Measurements from ENCODE around the gene RGCC.
"Not testable (repeated sequence)": the region's sequence is repeated elsewhere in the genome, so short reads cannot be mapped to it uniquely, and the experiment has no call there.

Gene RGCC

DNA sequence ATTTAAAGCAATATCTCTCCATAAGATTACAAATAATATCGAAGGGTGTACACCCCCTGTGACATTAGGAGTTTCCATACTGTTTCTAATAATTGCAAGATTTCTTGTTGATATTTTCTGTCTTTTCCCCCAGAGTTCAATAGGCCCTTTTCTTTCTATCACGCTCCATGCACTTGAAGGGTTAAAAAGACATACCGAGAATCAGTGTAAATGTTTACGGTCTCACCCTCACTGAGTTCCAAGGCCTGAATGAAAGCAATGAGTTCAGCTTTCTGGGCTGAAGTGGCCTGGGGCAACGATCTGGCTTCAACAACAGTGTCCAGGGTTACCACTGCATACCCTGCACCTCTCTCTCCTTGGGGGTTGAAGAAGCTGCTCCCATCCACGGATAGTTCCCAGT, 36.0 kb upstream of the RGCC start:
- H3K4me1 ChIP-seq (ENCODE audit: control insufficient read depth, insufficient read depth, low read depth, low read length); H2BK12ac ChIP-seq (ENCODE audit: low read length in 2 of 2); H3K9me3 ChIP-seq (ENCODE audit: control insufficient read depth, low read length); H4K91ac ChIP-seq (ENCODE audit: low read length); H3K36me3 ChIP-seq (ENCODE audit: control insufficient read depth in 1 of 2, insufficient read depth in 2 of 2, low read depth in 1 of 2, low read length in 2 of 2); H3K27ac ChIP-seq (ENCODE audit: low read length, poor library complexity, severe bottlenecking); H3K18ac ChIP-seq (ENCODE audit: low read depth in 1 of 2, low read length in 2 of 2); H2AK5ac ChIP-seq (ENCODE audit: low read length, severe bottlenecking); H3K14ac ChIP-seq (ENCODE audit: low read length in 2 of 2); DNase-seq; H3K23ac ChIP-seq (ENCODE audit: low read length in 2 of 2); H2BK5ac ChIP-seq (ENCODE audit: low read depth, low read length, poor library complexity, severe bottlenecking); H4K8ac ChIP-seq (ENCODE audit: low read length); H3K27me3 ChIP-seq (ENCODE audit: control insufficient read depth in 1 of 2, insufficient read depth in 1 of 2, low read length in 2 of 2); H3K4ac ChIP-seq (ENCODE audit: low read depth in 1 of 2, low read length in 2 of 2); H3K4me2 ChIP-seq (ENCODE audit: low read length, poor library complexity, severe bottlenecking); H3K79me1 ChIP-seq (replicated peaks; ENCODE audit: low read length, poor library complexity, severe bottlenecking); H2AFZ ChIP-seq (ENCODE audit: low read depth, low read length); H3K9ac ChIP-seq (ENCODE audit: low read length); H2BK120ac ChIP-seq (ENCODE audit: low read depth, low read length); H3K4me3 ChIP-seq (ENCODE audit: insufficient read depth in 1 of 2, low read depth in 1 of 2, low read length in 2 of 2); H2BK15ac ChIP-seq (ENCODE audit: low read depth, poor library complexity, severe bottlenecking): not testable (repeated sequence)
- WGBS, result 53% methylated on average over 4 of the region's 6 CpGs

DNA sequence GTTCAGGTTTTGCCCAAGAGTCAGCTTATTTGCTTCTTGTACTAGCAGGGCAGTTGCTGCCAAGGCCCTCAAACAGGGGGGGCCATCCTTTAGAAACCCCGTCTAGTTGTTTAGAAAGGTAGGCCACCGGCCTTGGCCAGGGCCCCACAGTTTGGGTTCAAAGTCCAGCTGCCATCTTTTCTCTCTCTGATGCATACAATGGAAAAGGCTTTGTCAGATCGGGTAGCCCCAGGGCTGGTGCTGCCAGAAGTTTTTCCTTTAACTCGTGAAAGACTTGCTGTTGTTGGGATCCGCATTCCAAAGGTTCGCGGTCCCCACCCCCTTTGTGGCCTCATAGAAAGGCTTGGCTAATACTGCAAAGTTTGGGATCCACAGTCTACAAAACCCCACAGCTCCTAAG, 35.4 kb upstream of the RGCC start:
- not testable (repeated sequence) for DNase-seq; H3K27me3 ChIP-seq (ENCODE audit: control insufficient read depth in 1 of 2, insufficient read depth in 1 of 2, low read length in 2 of 2); H2AFZ ChIP-seq (ENCODE audit: low read depth, low read length); H3K4ac ChIP-seq (ENCODE audit: low read depth in 1 of 2, low read length in 2 of 2); H4K91ac ChIP-seq (ENCODE audit: low read length); H2BK15ac ChIP-seq (ENCODE audit: low read depth, poor library complexity, severe bottlenecking); H3K14ac ChIP-seq (ENCODE audit: low read length in 2 of 2); H3K18ac ChIP-seq (ENCODE audit: low read depth in 1 of 2, low read length in 2 of 2); H2AK5ac ChIP-seq (ENCODE audit: low read length, severe bottlenecking); H3K27ac ChIP-seq (ENCODE audit: low read length, poor library complexity, severe bottlenecking); H3K79me1 ChIP-seq (replicated peaks; ENCODE audit: low read length, poor library complexity, severe bottlenecking); H3K9me3 ChIP-seq (ENCODE audit: control insufficient read depth, low read length); H3K36me3 ChIP-seq (ENCODE audit: control insufficient read depth in 1 of 2, insufficient read depth in 2 of 2, low read depth in 1 of 2, low read length in 2 of 2); H3K9ac ChIP-seq (ENCODE audit: low read length); H3K4me2 ChIP-seq (ENCODE audit: low read length, poor library complexity, severe bottlenecking); H3K4me3 ChIP-seq (ENCODE audit: insufficient read depth in 1 of 2, low read depth in 1 of 2, low read length in 2 of 2); H2BK5ac ChIP-seq (ENCODE audit: low read depth, low read length, poor library complexity, severe bottlenecking); H2BK12ac ChIP-seq (ENCODE audit: low read length in 2 of 2); H3K4me1 ChIP-seq (ENCODE audit: control insufficient read depth, insufficient read depth, low read depth, low read length); H4K8ac ChIP-seq (ENCODE audit: low read length); H3K23ac ChIP-seq (ENCODE audit: low read length in 2 of 2); H2BK120ac ChIP-seq (ENCODE audit: low read depth, low read length)
- WGBS, result 68% methylated on average over 7 of the region's 7 CpGs

DNA sequence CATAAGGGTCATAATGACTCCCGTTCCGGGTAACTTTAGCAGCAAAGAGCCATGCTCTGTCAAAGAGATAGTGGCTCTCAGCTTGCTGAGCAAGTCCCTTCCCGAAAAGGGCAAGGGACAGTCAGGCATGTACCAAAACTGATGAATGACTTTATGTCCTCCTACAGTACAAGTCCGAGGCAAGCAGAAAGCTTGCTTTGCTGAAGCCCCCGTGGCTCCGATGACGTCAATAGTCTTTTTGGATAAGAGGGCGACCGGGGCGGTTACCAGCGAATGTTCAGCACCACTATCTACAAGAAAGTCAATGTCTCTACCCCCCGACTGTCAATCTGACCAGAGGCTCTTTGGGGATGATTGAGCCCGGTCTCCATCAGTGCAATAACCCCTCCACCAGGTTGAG, 34.1 kb upstream of the RGCC start:
- not testable (repeated sequence) for H3K23ac ChIP-seq (ENCODE audit: low read length in 2 of 2); H3K4me3 ChIP-seq (ENCODE audit: insufficient read depth in 1 of 2, low read depth in 1 of 2, low read length in 2 of 2); H2BK120ac ChIP-seq (ENCODE audit: low read depth, low read length); H3K4me2 ChIP-seq (ENCODE audit: low read length, poor library complexity, severe bottlenecking); H3K9ac ChIP-seq (ENCODE audit: low read length); H4K91ac ChIP-seq (ENCODE audit: low read length); H4K8ac ChIP-seq (ENCODE audit: low read length); H2AK5ac ChIP-seq (ENCODE audit: low read length, severe bottlenecking); H3K4ac ChIP-seq (ENCODE audit: low read depth in 1 of 2, low read length in 2 of 2); H3K27me3 ChIP-seq (ENCODE audit: control insufficient read depth in 1 of 2, insufficient read depth in 1 of 2, low read length in 2 of 2); H2BK15ac ChIP-seq (ENCODE audit: low read depth, poor library complexity, severe bottlenecking); H3K79me1 ChIP-seq (replicated peaks; ENCODE audit: low read length, poor library complexity, severe bottlenecking); H3K27ac ChIP-seq (ENCODE audit: low read length, poor library complexity, severe bottlenecking); H2BK5ac ChIP-seq (ENCODE audit: low read depth, low read length, poor library complexity, severe bottlenecking); H3K9me3 ChIP-seq (ENCODE audit: control insufficient read depth, low read length); H3K18ac ChIP-seq (ENCODE audit: low read depth in 1 of 2, low read length in 2 of 2); DNase-seq; H3K14ac ChIP-seq (ENCODE audit: low read length in 2 of 2); H3K4me1 ChIP-seq (ENCODE audit: control insufficient read depth, insufficient read depth, low read depth, low read length); H2BK12ac ChIP-seq (ENCODE audit: low read length in 2 of 2); H3K36me3 ChIP-seq (ENCODE audit: control insufficient read depth in 1 of 2, insufficient read depth in 2 of 2, low read depth in 1 of 2, low read length in 2 of 2); H2AFZ ChIP-seq (ENCODE audit: low read depth, low read length)
- 88% methylated on average over 13 of the region's 13 CpGs for WGBS

DNA sequence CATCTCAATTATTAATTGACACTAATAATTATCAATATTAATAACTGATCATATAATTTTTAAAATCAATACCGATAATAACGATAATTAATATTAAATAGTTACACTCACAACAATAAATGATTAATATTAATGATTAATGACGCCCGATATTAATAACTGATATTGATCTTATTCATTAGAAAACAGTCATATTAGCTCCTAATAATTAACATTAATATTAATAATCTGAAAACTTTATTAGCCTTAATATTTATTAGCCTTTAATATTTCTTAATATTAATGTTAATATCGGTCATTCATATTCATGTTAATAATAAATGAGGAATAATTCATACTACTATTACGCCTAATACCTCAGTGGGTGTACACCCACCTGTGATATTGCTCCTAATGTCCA, 32.7 kb upstream of the RGCC start:
- H3K79me1 ChIP-seq (replicated peaks; ENCODE audit: low read length, poor library complexity, severe bottlenecking); H3K9ac ChIP-seq (ENCODE audit: low read length); H3K36me3 ChIP-seq (ENCODE audit: control insufficient read depth in 1 of 2, insufficient read depth in 2 of 2, low read depth in 1 of 2, low read length in 2 of 2); H3K18ac ChIP-seq (ENCODE audit: low read depth in 1 of 2, low read length in 2 of 2); H4K91ac ChIP-seq (ENCODE audit: low read length); H2BK15ac ChIP-seq (ENCODE audit: low read depth, poor library complexity, severe bottlenecking); H2BK12ac ChIP-seq (ENCODE audit: low read length in 2 of 2); H2BK120ac ChIP-seq (ENCODE audit: low read depth, low read length); H2BK5ac ChIP-seq (ENCODE audit: low read depth, low read length, poor library complexity, severe bottlenecking); H3K4me3 ChIP-seq (ENCODE audit: insufficient read depth in 1 of 2, low read depth in 1 of 2, low read length in 2 of 2); H3K9me3 ChIP-seq (ENCODE audit: control insufficient read depth, low read length); H3K4ac ChIP-seq (ENCODE audit: low read depth in 1 of 2, low read length in 2 of 2); H2AFZ ChIP-seq (ENCODE audit: low read depth, low read length); H3K27ac ChIP-seq (ENCODE audit: low read length, poor library complexity, severe bottlenecking); H3K23ac ChIP-seq (ENCODE audit: low read length in 2 of 2); H2AK5ac ChIP-seq (ENCODE audit: low read length, severe bottlenecking); H3K4me2 ChIP-seq (ENCODE audit: low read length, poor library complexity, severe bottlenecking); DNase-seq; H4K8ac ChIP-seq (ENCODE audit: low read length); H3K14ac ChIP-seq (ENCODE audit: low read length in 2 of 2); H3K4me1 ChIP-seq (ENCODE audit: control insufficient read depth, insufficient read depth, low read depth, low read length): not testable (repeated sequence)
- peaks cover 0 to 11% of the 10 kb centered on the region in 2 experiments for H3K27me3 ChIP-seq (ENCODE audit: control insufficient read depth in 1 of 2, insufficient read depth in 1 of 2, low read length in 2 of 2)
- WGBS, result 100% methylated on average over 1 of the region's 6 CpGs

All from mesenchymal stem cell (in vitro differentiated cells and primary cell).